ENCODE results near the gene OR1S1. TPM values are rescaled to one million over a fixed set of nuclear protein-coding genes. Genes with fewer than 3 reads are reported as not detected.

Gene OR1S1
- total RNA-seq, 4 donors from 2014 or later = not detected

DNA sequence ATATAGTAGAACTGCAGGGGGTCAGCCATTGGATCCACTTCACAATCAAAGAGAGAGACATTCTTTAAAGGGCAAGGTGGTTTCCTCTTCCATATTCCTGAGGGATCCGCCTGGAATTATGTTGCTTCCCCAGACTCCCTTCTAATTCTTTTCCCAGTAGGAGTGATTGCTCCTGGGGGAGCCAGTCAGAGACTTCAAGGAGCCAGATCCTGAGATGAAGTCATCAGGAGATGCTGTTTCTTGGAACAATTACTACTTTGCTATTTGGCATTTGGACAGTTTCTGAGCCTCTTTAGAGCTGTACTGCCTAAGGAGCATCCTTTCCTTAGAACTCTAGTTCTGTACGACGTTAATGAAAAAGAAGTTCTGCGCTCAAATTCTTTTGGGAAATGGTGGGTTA, 25.6 kb upstream of the OR1S1 start:
- ATAC-seq (ENCODE audit: low FRiP score) (no peak), DNase-seq (ENCODE audit: low spot score) (no peak)
- TF ChIP-seq, protein P1, sequence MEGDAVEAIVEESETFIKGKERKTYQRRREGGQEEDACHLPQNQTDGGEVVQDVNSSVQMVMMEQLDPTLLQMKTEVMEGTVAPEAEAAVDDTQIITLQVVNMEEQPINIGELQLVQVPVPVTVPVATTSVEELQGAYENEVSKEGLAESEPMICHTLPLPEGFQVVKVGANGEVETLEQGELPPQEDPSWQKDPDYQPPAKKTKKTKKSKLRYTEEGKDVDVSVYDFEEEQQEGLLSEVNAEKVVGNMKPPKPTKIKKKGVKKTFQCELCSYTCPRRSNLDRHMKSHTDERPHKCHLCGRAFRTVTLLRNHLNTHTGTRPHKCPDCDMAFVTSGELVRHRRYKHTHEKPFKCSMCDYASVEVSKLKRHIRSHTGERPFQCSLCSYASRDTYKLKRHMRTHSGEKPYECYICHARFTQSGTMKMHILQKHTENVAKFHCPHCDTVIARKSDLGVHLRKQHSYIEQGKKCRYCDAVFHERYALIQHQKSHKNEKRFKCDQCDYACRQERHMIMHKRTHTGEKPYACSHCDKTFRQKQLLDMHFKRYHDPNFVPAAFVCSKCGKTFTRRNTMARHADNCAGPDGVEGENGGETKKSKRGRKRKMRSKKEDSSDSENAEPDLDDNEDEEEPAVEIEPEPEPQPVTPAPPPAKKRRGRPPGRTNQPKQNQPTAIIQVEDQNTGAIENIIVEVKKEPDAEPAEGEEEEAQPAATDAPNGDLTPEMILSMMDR (IDR thresholded peaks at IDR 0.05) = no peak

DNA sequence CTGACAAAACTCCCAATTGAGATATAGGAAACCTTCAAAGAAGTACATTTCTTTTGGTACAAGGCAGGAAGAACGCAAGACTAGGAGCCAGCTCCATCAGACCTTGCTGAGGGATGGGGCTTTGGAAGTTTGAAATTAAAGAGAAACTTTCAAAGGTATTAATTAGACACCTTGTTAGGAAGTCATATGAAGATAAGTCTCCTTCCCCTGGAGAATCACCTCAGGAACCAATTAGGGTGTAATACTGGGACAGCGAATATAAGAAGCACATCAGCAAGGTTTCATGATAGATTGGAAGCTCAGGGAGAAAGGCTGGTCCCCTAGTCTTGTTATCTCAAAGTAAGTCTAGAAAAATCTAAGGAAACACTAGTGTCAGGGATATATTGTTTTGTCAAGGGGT, 23.8 kb upstream of the OR1S1 start, which contains the start of gene OR9Q2:
Gene OR9Q2 (plus strand): TSS at position 301 of the 400 bp plus-strand sequence. CDS start 1,421 bp downstream, outside the sequence.
- ATAC-seq (ENCODE audit: low FRiP score) (no peak), DNase-seq (ENCODE audit: low spot score) (no peak)
- TF ChIP-seq, protein P1 (IDR thresholded peaks at IDR 0.05) = no peak

DNA sequence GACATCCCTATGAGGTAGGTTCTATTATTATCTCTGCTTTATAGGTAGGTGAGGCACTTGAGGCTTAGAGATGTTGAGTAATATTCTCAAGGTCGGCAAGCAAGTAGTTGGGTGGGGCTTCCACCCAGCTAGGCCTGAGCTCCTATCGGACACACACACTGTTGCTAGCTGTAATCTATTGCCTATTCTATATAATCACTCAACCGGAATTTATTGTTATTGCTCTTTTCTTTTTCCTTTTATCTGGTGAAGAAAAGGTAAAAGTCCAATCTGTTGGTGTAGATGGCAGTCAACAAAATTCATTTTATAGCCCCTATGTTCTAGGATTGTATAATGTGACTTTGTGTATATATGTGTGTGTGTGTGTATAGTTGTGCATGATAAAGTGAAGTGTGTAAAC, 20.3 kb upstream of the OR1S1 start:
- TF ChIP-seq, protein P1 (IDR thresholded peaks at IDR 0.05) = no peak
- DNase-seq (ENCODE audit: low spot score) (no peak), ATAC-seq (ENCODE audit: low FRiP score) (no peak)

DNA sequence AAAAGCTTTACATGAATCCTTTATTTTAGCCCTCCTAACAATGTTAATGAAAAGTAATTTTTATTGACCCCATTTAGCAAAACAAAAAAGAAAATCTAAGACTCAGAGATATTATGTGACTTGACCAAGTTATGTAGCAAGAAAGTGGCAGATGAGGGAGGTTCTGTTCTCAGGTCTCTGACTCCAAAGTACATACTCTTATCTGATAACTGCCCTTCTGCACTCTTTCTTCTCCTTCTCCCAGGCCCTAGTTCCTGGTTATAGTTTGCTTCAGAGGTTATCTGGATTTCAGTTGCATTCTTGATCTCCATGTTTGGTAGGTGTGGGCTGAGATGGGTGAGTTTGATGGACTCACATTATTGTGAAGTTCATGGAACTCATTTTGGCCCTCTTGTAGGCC, 19.1 kb upstream of the OR1S1 start:
- DNase-seq (ENCODE audit: low spot score) = no peak
- TF ChIP-seq, protein P1 (IDR thresholded peaks at IDR 0.05) = no peak
- ATAC-seq (ENCODE audit: low FRiP score) = no peak

- TF ChIP-seq, protein P1 (IDR thresholded peaks at IDR 0.05) = no peak
- no peak for DNase-seq (ENCODE audit: low spot score)
- ATAC-seq (ENCODE audit: low FRiP score) = no peak
Observed at GRCh38 chr11:58195939-58196338, 16.6 kb upstream of the OR1S1 start.

DNA sequence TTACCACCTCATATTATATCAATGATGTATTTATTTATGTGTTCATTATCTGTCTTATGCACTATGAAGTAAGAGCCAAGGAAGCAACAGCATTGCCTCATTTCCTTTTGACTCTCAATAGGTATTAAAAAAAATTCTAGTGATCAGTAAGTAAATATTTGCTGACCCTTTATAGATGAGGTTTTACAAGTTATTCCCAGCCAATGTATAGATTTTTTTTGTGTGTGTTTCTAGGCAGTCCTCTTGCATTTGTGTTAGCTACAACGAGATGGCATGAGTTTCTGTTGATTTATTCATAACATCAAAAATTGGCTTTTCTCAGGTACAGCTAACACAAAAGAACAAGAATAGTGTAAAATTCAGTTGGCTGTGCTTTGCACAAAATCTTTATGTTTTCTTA, 13.2 kb upstream of the OR1S1 start:
- DNase-seq (ENCODE audit: low spot score) (no peak), ATAC-seq (ENCODE audit: low FRiP score) (no peak)
- TF ChIP-seq, protein P1 (IDR thresholded peaks at IDR 0.05) = no peak

DNA sequence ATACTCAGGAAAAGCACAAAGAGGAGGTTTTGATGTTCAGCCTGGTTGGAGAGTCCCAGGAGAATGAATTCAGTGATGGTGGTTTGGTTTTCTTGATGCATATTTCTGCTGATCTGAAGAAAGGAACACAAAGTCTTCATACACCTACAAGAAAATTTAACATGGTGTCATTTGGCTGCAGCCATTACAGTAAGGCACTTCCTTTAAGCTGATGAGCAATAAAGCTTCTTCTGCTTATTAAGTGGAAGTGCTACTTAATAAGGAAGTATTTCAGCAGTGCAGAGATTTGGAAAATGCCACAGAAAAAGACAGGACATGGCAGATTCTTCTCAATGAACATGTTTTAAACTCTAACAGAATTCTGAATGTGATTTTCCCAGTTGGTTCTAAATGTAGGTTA, 8.5 kb upstream of the OR1S1 start, which contains the start of gene OR1S2:
Gene OR1S2 (minus strand): TSS at position 101 of the 400 bp plus-strand sequence. CDS start 0 bp downstream, at position 101.
- TF ChIP-seq, protein P1 (IDR thresholded peaks at IDR 0.05) = no peak
- DNase-seq (ENCODE audit: low spot score) (no peak), ATAC-seq (ENCODE audit: low FRiP score) (no peak)

All from omental fat pad (tissue), 4 donors.